Glomerular visceral epithelial cell (primary cell): Measurements from ENCODE around the gene P2RX7.

Experiments
- DNase-seq: peaks from one replicate; pipeline ENCODE4 v3.0.0-alpha.2; 2016; ENCODE audit errors: extremely low spot score

P2RX7 gene

GRCh38 chr12:121110211-121110940, 22.3 kb upstream of the P2RX7 start:
- peak; percentile 69 for DNase-seq

DNA sequence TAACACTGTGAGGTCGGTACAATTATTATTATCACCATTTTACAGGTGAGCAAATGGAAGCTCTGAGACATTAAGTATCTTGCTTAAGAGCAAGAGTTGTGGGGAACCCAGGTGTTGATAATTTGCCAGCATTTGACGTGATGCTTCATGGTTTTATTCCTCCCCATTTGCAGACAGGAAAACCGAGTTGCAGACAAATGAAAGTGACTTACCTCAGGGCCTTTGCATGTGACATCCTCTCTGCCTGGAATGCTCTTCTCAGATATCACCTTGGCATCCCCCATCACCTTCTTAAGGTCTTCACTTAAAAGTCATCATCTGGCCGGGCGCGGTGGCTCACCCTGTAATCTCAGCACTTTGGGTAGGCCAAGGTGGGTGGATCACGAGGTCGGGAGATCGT, 21.0 kb upstream of the P2RX7 start:
- no peak for DNase-seq

- no peak for DNase-seq
Measured at GRCh38 chr12:121112496-121112895, 20.2 kb upstream of the P2RX7 start.

DNA sequence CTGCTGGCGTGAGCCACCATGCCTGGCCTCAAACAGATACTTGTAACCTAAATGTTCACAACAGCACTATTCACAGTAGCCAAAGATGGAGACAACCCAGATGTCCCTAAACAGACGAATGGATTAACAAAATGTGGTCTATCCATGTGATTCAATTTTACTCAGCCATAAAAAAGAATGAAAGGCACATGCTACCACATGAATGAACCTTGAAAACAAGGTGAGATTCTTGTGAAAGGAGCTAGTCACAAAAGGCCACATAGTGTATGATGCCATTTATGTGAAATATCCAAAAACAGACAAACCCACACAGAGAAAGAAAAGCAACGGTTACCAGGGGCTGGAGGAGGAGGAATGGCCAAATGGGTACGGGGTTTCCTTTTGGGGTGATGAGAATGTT, 19.6 kb upstream of the P2RX7 start:
- DNase-seq: no peak

GRCh38 chr12:121114019-121114639, 18.5 kb upstream of the P2RX7 start:
- DNase-seq: peak; percentile 76

DNA sequence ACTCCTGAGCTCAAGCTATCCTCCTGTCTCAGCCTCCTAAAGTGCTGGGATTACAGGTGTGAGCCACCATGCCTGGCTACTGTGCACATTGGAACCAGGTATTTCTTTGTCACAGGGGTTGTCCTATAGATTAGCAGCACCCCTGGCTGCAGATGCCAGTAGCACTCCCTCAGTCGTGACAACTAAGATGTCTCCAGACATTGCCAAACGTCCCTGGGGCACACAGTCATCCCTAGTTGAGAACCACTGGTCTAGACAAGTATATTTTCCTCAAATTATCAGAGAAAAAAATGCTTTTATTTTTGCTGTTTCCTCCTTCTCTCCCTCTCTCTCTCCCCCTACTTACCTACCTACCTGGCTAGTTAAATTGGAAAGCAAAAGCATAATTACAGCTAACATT, 17.9 kb upstream of the P2RX7 start:
- DNase-seq: no peak

DNA sequence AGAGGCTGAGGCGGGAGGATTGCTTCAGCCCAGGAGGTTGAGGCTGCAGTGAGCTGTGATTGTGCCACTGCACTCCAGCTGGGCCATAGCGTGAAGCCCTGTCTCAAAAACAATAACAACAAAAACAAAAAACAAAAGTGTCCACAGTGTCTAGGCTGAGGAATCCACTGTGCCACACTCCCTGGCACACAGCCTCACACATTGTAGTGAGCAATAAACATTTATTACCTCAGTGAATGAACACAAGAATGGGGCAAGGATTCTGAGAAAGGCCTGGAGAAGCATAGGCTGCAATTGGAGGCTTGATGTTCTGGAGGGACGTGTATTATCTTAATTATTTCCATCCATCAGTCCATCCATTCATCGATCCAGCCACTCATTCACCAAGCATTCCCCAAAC, 17.1 kb upstream of the P2RX7 start:
- no peak for DNase-seq

GRCh38 chr12:121116318-121117225, 16.1 kb upstream of the P2RX7 start:
- DNase-seq: no peak

DNA sequence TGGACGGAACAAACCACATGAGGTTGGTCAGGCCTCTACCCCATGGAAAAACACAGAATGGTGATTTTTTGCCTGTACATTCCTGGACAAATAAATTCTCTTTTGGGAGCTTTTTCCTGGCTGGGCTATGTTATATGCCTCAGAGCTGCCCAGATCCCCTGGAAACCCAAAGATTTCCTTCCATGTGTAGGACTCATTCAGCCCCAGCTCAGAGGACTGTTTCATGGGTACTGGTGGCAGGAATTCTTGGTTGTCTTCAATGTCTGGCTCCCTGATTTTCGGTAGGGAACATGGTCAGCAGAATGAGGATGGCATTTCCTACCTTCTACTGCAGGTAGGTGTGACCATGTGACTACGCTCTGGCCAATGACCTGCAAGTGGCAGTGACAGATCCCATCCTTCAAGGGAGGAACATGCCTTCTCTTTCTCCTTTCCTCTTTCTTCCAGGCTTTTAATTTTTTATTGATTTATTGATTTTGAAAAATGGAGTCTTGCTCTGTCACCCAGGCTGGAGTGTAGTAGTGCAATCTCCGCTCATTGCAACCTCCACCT, 15.4 kb upstream of the P2RX7 start:
- DNase-seq: no peak

GRCh38 chr12:121120323-121120722, 12.4 kb upstream of the P2RX7 start:
- DNase-seq: no peak

DNA sequence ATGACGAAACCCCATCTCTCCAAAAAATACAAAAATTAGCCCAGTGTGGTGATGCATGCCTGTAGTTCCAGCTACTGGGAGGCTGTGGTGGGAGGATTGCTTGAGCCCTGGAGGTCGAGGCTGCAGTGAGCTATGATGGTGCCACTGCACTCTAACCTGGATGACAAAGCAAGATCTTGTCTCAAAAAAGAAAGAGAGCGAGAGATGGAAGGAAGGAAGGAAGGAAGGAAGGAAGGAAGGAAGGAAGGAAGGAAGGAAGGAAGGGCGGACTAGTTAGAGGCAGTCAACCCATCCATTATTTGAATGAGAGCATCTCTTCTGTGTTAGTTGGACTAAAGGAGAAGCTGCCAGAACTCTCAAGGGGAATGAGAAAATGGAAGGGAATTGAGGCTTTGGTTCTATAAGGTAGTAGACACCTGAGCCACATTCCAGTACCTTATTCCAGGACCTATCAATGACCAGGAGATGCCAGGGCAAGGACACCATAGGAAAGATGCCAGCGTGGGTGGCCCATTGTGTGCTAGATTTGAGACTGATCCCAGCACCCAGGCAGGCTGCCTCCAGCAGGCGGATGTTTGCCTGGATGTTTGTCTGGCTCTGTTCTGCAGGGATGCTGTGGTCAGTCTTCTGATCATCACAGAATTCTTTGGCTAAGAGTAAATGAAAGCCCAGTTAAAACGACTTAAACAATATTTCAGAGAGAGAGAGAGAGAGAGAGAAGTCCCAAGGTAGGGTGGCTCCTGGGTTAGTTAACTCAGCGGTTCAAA, 11.5 kb upstream of the P2RX7 start:
- no peak for DNase-seq

DNA sequence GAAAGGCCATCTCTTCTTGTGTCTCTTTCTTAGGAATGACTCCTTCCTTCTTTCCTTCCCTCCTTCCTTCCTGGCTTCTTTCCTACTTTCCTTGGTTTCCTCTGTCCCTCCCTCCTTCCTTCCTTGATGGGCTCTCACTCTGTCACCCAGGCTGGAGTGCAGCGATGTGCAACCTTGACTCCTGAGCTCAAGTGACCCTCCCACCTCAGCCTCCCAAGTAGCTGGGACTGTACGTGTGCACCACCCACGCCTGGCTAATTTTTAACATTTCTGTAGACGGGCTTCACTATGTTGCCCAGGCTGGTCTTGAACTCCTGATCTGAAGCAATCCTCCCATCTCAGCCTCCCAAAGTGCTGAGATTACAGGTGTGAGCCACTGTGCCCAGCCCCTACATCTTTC, 10.9 kb upstream of the P2RX7 start:
- DNase-seq: no peak

- no peak for DNase-seq
Measured at GRCh38 chr12:121123488-121123887, 9.2 kb upstream of the P2RX7 start.

- peak; percentile 95 for DNase-seq
Measured at GRCh38 chr12:121124402-121125109, 8.1 kb upstream of the P2RX7 start.

DNA sequence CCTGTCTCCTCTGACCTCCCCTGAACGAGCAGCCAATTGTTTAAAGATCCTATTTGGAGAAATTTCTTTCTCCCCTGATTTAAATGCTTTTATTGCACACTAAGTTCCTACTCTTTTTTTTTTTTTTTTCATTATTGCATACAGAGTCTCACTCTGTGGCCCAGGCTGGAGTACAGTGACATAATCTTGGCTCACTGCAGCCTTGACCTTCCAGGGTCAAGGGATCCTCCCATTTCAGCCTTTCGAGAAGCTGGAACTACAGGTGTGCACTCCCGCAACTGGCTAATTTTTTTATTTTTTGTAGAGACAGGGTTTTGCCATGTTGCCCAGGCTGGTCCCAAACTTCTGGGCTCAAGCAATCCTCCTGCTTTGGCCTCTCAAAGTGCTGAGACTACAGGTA, 5.2 kb upstream of the P2RX7 start:
- DNase-seq: no peak

DNA sequence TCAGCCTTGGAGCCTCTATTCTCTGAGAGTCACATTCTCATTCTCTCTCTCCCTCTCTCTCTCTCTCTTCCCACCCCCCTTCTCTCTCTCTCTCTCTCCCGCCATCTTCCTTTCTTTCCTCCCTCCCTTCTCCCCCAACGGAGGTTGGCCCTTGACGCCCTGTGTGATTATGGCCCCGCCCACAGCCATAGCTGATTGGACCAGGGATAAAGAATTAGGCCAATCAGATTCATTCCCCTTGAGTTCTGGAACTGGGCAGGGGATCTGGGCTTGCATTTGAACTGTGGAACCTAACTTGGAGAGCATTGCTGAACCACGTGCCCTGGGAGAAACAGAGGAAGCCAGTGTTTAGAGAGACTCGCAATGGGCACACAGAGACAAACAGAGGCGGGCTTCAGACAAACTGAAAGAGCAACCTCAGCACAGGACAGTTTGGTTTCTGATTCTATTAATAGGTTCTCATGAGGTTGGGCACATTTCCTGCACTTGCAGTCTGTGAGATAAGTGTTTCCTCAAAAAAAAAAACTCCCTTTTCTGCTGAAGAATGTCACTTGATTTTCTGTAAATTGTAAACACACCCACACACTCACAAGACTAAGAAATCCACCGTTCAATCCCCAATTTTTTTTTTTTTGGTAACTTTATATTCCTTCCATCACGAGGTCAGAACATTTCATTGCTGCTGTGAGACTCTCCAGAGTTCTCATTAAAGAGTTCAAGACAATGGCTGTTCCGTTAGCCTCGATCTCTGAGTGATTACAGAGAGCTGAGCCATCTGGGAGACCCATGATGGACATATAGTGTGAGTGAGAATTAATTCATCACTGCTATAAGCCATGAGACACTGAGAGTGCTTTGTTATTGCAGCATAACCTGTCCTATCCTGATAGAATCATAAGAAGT, 3.5 kb upstream of the P2RX7 start:
- DNase-seq: peak; percentile 29

DNA sequence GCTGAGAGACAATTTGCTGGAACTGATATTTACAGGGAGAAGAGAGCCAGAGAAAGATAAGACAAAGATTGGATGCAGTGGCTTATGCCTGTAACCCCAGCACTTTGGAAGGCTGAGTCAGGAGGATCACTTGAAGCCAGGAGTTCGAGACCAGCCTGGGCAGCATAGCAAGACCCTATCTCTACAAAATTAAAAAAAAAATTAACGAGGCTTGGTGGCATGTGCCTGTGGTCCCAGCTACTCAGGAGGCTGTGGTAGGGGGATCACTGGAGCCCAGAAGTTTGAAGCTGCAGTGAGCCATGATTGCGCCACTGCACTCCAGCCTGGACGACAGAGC, 2.9 kb upstream of the P2RX7 start:
- DNase-seq: no peak

DNA sequence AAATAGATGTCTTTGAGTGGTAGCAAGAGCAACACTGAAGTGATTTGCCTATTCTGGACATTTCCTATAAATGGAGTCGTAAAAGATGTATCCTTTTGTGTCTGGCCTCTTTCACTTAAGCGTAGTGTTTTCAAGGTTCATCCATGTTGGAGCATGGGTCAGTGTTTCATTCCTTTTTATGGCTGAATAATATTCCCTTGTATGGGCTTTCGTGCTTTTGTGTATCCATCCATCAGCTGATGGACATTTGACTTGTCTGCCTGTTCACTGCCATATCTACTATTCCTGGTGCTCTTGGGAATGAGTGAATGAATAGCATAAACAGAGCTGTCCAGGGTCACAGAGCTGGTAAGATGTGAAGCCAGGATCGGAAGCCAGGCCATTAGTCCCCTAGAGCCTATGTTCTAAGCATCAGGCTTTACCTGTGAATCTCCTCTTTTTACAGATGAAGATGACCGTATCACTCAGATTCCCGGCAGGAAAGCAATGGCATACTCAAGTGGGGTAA, 1.8 kb upstream of the P2RX7 start:
- no peak for DNase-seq

GRCh38 chr12:121131941-121132341, 735 bp upstream of the P2RX7 start:
- no peak for DNase-seq

DNA sequence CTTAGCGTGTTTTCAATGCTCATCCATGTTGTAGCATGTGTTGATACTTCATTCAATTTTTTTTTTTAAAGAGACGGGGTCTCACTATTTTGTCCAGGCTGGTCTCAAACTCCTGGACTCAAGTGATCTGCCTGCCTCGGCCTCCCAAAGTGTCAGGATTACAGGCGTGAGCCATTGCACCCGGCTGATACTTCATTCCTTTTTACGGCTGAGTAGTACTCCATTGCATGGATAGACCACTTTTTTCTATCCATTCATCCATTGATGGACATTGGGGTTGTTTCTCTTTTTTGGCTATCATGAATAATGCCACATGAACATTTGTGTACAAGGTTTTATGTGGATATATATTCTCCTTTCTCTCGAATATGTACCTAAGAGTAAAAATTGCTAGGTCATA, 1.2 kb downstream of the P2RX7 start:
- DNase-seq: no peak
